ENCODE results near the gene BCL11B. TPM values are rescaled to one million over a fixed set of nuclear protein-coding genes. Genes with fewer than 3 reads are reported as not detected.

Gene BCL11B
- total RNA-seq, 1 donor from 2014 or later = 0.23 TPM

DNA sequence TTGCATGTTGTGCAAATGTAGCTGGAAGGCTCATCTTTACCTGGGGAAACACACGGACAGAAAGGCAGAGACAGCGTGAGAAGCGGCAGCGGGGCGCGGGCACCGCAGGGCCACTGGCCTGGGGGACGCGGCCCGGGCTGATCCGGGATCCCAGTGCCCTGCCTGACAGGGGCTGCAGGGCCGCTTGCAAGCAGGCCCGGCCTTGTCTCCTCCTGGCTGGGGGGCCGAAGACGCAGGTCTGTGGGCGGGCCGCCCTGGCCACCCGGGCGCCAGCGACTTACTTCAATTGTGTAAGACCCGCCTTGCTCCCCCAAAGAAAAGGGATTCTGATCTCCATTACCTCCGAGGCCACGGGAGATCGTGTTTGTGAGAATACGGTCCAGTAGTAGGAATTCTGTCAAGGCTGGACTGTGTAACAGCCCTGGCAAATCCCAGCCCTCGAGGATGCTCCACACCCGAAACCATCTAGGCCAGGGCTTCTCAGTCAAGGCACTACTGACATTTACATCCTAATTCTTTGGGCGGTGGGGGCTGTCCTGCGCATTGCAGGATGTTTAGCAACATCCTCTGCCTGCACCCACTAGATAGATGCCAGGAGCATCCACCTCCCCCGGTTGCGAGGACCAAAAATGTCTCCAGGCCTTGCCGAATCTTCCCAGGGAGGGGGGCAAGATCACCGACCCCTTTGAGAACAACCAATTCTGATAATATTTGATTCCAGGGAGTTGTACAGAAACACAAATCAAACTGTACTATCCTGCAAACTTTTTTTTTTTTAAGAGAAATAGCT lies 95.6 kb downstream of the BCL11B start:
- TF ChIP-seq, protein P1, sequence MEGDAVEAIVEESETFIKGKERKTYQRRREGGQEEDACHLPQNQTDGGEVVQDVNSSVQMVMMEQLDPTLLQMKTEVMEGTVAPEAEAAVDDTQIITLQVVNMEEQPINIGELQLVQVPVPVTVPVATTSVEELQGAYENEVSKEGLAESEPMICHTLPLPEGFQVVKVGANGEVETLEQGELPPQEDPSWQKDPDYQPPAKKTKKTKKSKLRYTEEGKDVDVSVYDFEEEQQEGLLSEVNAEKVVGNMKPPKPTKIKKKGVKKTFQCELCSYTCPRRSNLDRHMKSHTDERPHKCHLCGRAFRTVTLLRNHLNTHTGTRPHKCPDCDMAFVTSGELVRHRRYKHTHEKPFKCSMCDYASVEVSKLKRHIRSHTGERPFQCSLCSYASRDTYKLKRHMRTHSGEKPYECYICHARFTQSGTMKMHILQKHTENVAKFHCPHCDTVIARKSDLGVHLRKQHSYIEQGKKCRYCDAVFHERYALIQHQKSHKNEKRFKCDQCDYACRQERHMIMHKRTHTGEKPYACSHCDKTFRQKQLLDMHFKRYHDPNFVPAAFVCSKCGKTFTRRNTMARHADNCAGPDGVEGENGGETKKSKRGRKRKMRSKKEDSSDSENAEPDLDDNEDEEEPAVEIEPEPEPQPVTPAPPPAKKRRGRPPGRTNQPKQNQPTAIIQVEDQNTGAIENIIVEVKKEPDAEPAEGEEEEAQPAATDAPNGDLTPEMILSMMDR (conservative IDR thresholded peaks at IDR 0.05; ENCODE audit: low read depth, low read length) = no peak
- DNase-seq (ENCODE audit: low read depth) = no peak
- H3K4me3 ChIP-seq (ENCODE audit: low read depth, low read length) = no peak overlapping the region

DNA sequence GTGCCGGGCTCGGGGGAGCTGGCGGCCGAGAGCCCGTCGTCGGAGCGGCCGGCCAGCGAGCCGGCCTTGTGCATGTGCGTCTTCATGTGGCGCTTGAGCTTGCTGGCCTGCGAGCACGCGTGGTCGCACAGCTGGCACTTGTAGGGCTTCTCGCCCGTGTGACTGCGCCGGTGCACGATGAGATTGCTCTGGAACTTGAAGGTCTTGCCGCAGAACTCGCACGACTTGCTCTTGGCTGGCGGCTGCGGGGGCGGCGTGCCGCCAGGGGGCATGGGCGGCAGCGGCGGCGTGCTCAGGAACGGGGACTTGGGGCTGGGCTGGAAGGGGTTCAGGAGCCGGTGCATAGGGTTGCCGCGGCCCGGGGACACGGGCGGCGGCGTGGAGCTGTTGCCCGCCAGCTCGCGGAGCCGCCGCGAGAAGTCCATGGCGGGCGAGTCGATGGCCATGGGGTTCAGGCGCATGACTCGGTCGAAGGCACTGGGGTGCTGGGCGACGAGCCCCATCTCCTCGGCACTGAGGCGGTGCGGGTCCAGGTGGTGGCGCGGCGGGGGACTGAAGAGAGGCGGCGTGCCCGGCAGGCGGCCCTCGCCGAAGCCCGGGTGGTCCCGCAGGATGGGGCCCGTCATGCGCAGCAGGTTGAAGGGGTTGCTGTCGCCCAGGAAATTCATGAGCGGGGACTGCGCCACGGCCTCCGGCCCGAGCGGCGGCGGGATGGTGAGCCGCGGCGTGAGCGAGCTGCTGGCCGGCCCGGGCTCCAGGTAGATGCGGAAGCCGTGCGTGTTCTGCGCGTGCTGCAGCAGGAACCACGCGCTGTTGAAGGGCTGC lies 96.5 kb downstream of the BCL11B start:
- no peak overlapping the region for H3K4me3 ChIP-seq (ENCODE audit: low read depth, low read length)
- TF ChIP-seq, protein P1 (conservative IDR thresholded peaks at IDR 0.05; ENCODE audit: low read depth, low read length) = no peak
- no peak for DNase-seq (ENCODE audit: low read depth)

DNA sequence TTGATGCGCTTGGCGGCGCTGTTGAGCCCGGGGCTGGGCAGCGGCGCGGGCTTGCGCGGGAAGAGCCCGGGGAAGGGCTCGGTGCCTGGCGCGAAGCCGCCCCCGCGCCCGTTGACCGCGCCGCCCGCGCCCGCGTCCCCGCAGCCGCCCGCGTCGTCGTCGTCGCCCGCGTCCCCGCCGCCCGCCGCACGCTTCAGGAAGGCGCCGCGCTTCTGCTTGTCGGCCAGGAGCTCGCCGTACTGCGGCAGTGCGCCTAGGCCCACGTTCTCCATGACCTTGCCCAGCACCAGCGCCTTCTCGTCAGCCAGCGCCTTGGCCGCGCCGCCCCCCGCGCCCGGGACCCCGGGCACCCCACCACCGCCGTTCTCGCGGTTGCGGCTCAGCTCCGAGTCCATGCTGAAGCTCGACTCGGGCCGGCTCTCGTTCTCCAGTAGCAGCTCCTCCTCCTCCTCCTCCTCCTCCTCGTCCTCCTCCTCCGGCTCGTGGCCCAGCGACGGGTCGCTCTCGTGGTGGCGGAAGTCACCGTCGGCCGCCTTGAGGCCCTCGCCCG lies 97.2 kb downstream of the BCL11B start:
- no peak for DNase-seq (ENCODE audit: low read depth)
- TF ChIP-seq, protein P1 (conservative IDR thresholded peaks at IDR 0.05; ENCODE audit: low read depth, low read length) = no peak
- H3K4me3 ChIP-seq (ENCODE audit: low read depth, low read length) = no peak overlapping the region

DNA sequence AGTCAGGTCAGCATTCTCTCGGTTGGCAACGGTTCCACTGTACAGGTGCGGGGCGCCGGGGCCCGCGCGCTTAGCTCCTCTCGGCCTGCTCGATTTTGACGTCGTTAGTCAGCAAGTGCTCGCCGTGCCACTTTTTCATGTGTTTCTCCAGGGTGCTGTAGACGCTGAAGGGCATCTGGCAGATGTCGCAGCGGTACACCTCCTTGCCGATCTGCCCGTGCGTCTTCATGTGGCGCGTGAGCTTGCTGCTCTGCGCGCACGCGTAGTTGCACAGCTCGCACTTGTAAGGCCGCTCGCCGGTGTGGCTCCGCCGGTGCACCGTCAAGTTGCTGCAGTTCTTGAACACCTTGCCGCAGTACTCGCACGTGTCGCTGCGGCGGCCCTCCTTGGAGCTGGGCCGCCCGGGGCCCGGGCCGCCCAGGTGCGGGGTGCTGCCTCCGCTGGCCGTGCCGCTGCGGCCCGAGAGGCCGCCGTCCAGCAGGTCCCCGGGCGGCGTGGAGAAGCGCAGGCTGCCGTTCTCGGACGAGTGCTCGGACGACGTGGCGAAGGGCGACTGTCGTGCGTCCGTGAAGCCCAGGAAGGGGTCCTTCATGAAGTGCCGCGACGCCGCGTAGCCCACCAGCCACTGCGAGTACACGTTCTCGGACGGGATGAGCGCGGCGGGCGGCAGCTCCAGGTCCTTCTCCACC lies 97.8 kb downstream of the BCL11B start:
- TF ChIP-seq, protein P1 (conservative IDR thresholded peaks at IDR 0.05; ENCODE audit: low read depth, low read length) = no peak
- DNase-seq (ENCODE audit: low read depth) = no peak
- no peak overlapping the region for H3K4me3 ChIP-seq (ENCODE audit: low read depth, low read length)

DNA sequence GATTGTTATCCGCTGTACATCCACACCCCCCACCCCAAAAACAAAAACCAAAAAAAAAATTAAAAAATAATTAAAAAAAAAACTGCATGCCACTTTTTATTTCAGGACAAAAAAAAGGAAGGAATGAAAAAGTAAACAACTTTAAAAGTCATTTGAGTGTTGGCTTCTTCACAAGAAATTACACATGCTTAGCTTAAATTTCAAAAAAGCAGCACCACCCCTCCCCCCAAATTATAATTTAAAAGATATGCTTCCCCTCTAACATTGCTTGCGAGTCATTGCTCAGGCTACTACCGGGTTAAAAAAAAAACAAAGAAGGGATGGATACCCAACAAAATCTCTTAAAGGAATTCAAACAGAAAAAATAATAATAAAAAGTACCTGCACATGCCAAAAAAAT lies 98.5 kb downstream of the BCL11B start:
- no peak for DNase-seq (ENCODE audit: low read depth)
- TF ChIP-seq, protein P1 (conservative IDR thresholded peaks at IDR 0.05; ENCODE audit: low read depth, low read length) = no peak
- no peak overlapping the region for H3K4me3 ChIP-seq (ENCODE audit: low read depth, low read length)

DNA sequence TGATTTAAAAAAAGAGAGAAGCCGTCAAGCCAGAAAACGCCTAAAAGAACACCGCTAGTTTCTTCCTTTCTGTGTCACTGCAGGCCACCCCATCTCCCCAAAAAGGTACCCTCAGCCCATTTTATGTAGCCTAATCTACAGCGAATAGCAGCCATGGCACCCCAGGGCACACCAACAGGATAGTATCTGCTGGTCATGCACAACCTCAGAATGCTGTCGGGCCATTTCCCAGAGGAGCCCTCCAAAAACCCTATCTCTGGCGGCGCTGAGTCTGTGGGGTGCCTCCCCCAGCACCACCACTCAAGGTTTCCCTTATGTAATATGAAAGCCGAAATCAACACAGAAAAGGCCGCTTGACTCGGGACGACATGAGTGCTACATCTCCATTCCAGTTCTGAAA lies 98.9 kb downstream of the BCL11B start:
- no peak for DNase-seq (ENCODE audit: low read depth)
- H3K4me3 ChIP-seq (ENCODE audit: low read depth, low read length) = no peak overlapping the region
- TF ChIP-seq, protein P1 (conservative IDR thresholded peaks at IDR 0.05; ENCODE audit: low read depth, low read length) = no peak
